Pancreas (tissue), 10 donors: ENCODE results near the gene KRTAP5-9. TPM values are rescaled to one million over a fixed set of nuclear protein-coding genes. Genes with fewer than 3 reads are reported as not detected.

Experiments used
- ATAC-seq, 4 donors: fragments of 200-7000 bp; cut with Tn5 transposase; one replicate each; pipeline versions ENCODE4 v1.8.0 to v1.9.1; 2020; ENCODE audit warnings: mild to moderate bottlenecking in 4 of 4, moderate library complexity in 4 of 4
- DNase-seq, 6 donors: peaks; one replicate each; pipeline ENCODE4 v3.0.0-alpha.2; 2020
- FAIRE-seq: peaks from 2 replicates; lab custom pipeline; 2012; peaks lifted over from hg19 to GRCh38; lab: Jason Lieb, UNC
- H3K27ac ChIP-seq, 4 donors: fragments of 200-600 bp; sonication (generic); 1 replicate in 3 of 4; 2 replicates in 1 of 4; pipeline versions ENCODE4 v1.5.0 to v1.8.0; 2020
- H3K27me3 ChIP-seq, 4 donors: fragments of 200-600 bp; one replicate each; pipeline ENCODE4 v1.8.0; 2021
- H3K36me3 ChIP-seq, 3 donors: fragments of 200-600 bp; sonication (generic) in 1 of 3; one replicate each; pipeline versions ENCODE4 v1.5.0 to v1.8.0; 2020 to 2021
- H3K4me1 ChIP-seq, 3 donors: fragments of 200-600 bp; one replicate each; pipeline ENCODE4 v1.8.0; 2021
- H3K4me3 ChIP-seq, 4 donors: fragments of 200-600 bp; sonication (generic) in 2 of 4; one replicate each; pipeline versions ENCODE4 v1.5.0 to v1.8.0; 2020 to 2021
- H3K9me3 ChIP-seq, 4 donors: fragments of 200-600 bp; one replicate each; pipeline ENCODE4 v1.8.0; 2021
- CTCF ChIP-seq, 4 donors: fragments of 200-600 bp; sonication (generic) in 3 of 4; IDR thresholded peaks; one replicate each; pipeline versions ENCODE4 v1.5.0 to v1.8.0; 2021; ENCODE audit warnings: antibody characterized with exemption in 4 of 4
- WGBS, 2 donors: extraction: QIAGEN DNeasy Blood & Tissue Kit; methylation state at CpG; one replicate each; pipeline ENCODE4 v1.1.7; 2013; 5-methylcytosine and 5-hydroxymethylcytosine counted together
- intact Hi-C, 3 donors: fragments of 100-400 bp; cut with DNase I; formaldehyde crosslinking; loops; one replicate each; pipeline versions ENCODE4 v1.11.1 to v1.14.2; 2022
- polyA plus RNA-seq, 2 donors: library from polyadenylated mRNA; stranded (reverse); fragments of 200-250 nt; gene quantifications; one replicate each; pipeline ENCODE4 v1.2.3, GENCODE V29; 2013
- total RNA-seq, 6 donors: library from RNA; stranded (reverse); fragmentation: NEBNext Ultra II Directional in 4 of 6; extraction: Animal tissue kit (Norgen Biotek cat#: 25700) in 4 of 6; gene quantifications; one replicate each; pipeline versions ENCODE4 v1.2.1 to v1.2.4, GENCODE V29; 2021 to 2023
- donor health status: healthy with polysubstance abuse.
- donor health status: DM: no; HTN: no; CAD: no; lungs with moderate emphysema.
- donor health status: DM: no; HTN: no; CAD: no.
- donor health status: control.
- donor health status: control.
- donor health status: Bipolar disorder and iron deficiency.
- donor health status: DM: yes; HTN: yes; CAD: no.
- donor health status: DM: no; HTN: no; CAD: no.
- donor health status: DM: no; HTN: no; CAD: no.
- donor health status: DM: yes; HTN: yes; CAD: no.

Gene KRTAP5-9
- total and polyA plus RNA-seq, 8 donors, result 0.14 to 1.0 (median 0.19) TPM; not detected in 1

- ATAC-seq, result no peak
- H3K27ac ChIP-seq, result no peak overlapping the region
- FAIRE-seq, result no peak
- 68 to 72% methylated on average over 5 of the region's 5 CpGs for WGBS, 2 donors
- intact Hi-C loops, result no loop called here
- H3K9me3 ChIP-seq, result no peaks in the 10 kb centered on the region
- H3K4me1 ChIP-seq, result no peaks in the 10 kb centered on the region
- TF ChIP-seq CTCF (IDR thresholded peaks at IDR 0.05), result no peak
- no peak overlapping the region for H3K4me3 ChIP-seq
- H3K36me3 ChIP-seq, result no peaks in the 10 kb centered on the region
- H3K27me3 ChIP-seq, result no peaks in the 10 kb centered on the region
- no peak for DNase-seq
These were observed 514 bp downstream of the KRTAP5-9 start for GRCh38 chr11:71548716-71549151.

GRCh38 chr11:71551711-71552110 lies 3.5 kb downstream of the KRTAP5-9 start:
- WGBS, 2 donors, result 98 to 100% methylated on average over 1 of the region's 1 CpG
- no peak for TF ChIP-seq CTCF (IDR thresholded peaks at IDR 0.05)
- intact Hi-C loops, result no loop called here
- ATAC-seq (no peak), FAIRE-seq (no peak), DNase-seq (no peak)
- Histone ChIP-seq H3K9me3 (no peaks in the 10 kb centered on the region), H3K27me3 (no peaks in the 10 kb centered on the region), H3K27ac (no peak overlapping the region), H3K36me3 (no peaks in the 10 kb centered on the region), H3K4me1 (no peaks in the 10 kb centered on the region), H3K4me3 (no peak overlapping the region)

DNA sequence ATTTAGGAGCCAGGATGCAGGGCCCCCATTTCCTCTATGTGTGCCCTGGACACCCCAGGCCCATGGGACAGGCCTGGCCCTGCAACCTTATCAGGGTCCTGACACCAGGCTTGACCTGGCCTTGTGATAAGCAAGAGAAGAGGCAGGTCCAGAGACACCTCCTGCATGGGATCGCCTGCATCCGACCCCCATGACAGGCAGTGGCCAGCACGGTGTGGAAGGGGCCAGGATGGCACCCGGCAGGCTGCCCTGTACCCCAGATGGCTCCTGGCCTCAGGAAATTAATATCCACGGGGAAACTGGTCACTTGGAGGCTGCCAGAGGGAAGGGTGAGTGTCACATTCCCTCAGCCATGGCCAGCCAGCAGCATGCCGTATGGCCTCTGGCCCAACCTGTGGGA lies 6.8 kb downstream of the KRTAP5-9 start:
- Histone ChIP-seq H3K4me1 (no peaks in the 10 kb centered on the region), H3K9me3 (no peaks in the 10 kb centered on the region), H3K27me3 (no peaks in the 10 kb centered on the region), H3K36me3 (no peaks in the 10 kb centered on the region), H3K4me3 (no peak overlapping the region), H3K27ac (no peak overlapping the region)
- TF ChIP-seq CTCF (IDR thresholded peaks at IDR 0.05), result no peak
- 84 to 88% methylated on average over 6 of the region's 6 CpGs for WGBS, 2 donors
- FAIRE-seq (no peak), DNase-seq (no peak), ATAC-seq (no peak)
- intact Hi-C loops, result no loop called here

GRCh38 chr11:71555508-71555907 lies 7.3 kb downstream of the KRTAP5-9 start:
- H3K4me1 ChIP-seq, result no peaks in the 10 kb centered on the region
- no peak for TF ChIP-seq CTCF (IDR thresholded peaks at IDR 0.05)
- ATAC-seq (no peak), FAIRE-seq (no peak), DNase-seq (no peak)
- intact Hi-C loops, result no loop called here
- H3K4me3 ChIP-seq, result no peak overlapping the region
- no peaks in the 10 kb centered on the region for H3K36me3 ChIP-seq
- no peaks in the 10 kb centered on the region for H3K27me3 ChIP-seq
- H3K9me3 ChIP-seq, result no peaks in the 10 kb centered on the region
- no peak overlapping the region for H3K27ac ChIP-seq
- 91 to 99% methylated on average over 11 of the region's 11 CpGs for WGBS, 2 donors

- FAIRE-seq, result no peak
- no peak overlapping the region for H3K4me3 ChIP-seq
- no peaks in the 10 kb centered on the region for H3K4me1 ChIP-seq
- DNase-seq, result no peak
- ATAC-seq, result no peak
- H3K9me3 ChIP-seq, result no peaks in the 10 kb centered on the region
- H3K27ac ChIP-seq, result no peak overlapping the region
- H3K27me3 ChIP-seq, result no peaks in the 10 kb centered on the region
- WGBS, 2 donors, result 84 to 90% methylated on average over 4 of the region's 4 CpGs
- intact Hi-C loops, result no loop called here
- no peaks in the 10 kb centered on the region for H3K36me3 ChIP-seq
- TF ChIP-seq CTCF (IDR thresholded peaks at IDR 0.05), result no peak
These were observed 7.8 kb downstream of the KRTAP5-9 start for GRCh38 chr11:71556018-71556417.
